Peyer's patch (tissue), 4 donors: ENCODE results near the gene GPC5. TPM values are rescaled to one million over a fixed set of nuclear protein-coding genes. Genes with fewer than 3 reads are reported as not detected.

Source experiments
- DNase-seq, 3 donors: peaks; one replicate each; pipeline ENCODE4 v3.0.0-alpha.2; 2017 to 2019
- H3K27ac ChIP-seq, 4 donors: fragments of 200-600 bp; sonication (generic); one replicate each; pipeline ENCODE4 v1.5.1; 2016 to 2019
- H3K27me3 ChIP-seq, 2 donors: fragments of 200-600 bp; sonication (generic); one replicate each; pipeline ENCODE4 v1.5.1; 2019
- H3K36me3 ChIP-seq, 3 donors: fragments of 200-600 bp; sonication (generic); one replicate each; pipeline ENCODE4 v1.5.1; 2016 to 2019
- H3K4me1 ChIP-seq, 4 donors: fragments of 200-600 bp; sonication (generic); one replicate each; pipeline ENCODE4 v1.5.1; 2016 to 2019
- H3K4me3 ChIP-seq, 4 donors: fragments of 200-600 bp; sonication (generic); 1 replicate in 3 of 4; 2 replicates in 1 of 4; pipeline ENCODE4 v1.5.1; 2016 to 2019; ENCODE audit warnings: mild to moderate bottlenecking in 1 of 4
- H3K9me3 ChIP-seq, 4 donors: fragments of 200-600 bp; sonication (generic); one replicate each; pipeline ENCODE4 v1.5.1; 2016 to 2019; ENCODE audit warnings: mild to moderate bottlenecking in 1 of 4
- POLR2A ChIP-seq, 2 donors: fragments of 450-650 bp; IDR thresholded peaks; one replicate each; pipeline ENCODE4 v1.5.1; 2017; ENCODE audit warnings: antibody characterized with exemption in 2 of 2, mild to moderate bottlenecking in 2 of 2, moderate library complexity in 2 of 2
- total RNA-seq, 4 donors: library from RNA; depleted of rRNA; stranded (reverse); fragments of >200 nt; gene quantifications; one replicate each; pipeline ENCODE4 v1.1.0, GENCODE V29; 2016
- TF ChIP-seq, protein P1 (sequence below), 6 experiments: fragments of 450-650 bp in 4 of 6; fragments of 200-600 bp in 2 of 6; sonication (generic) in 1 of 6; IDR thresholded peaks; one replicate each; pipeline ENCODE4 v1.5.1; 2017 to 2019; ENCODE audit warnings: antibody characterized with exemption in 6 of 6, mild to moderate bottlenecking in 3 of 6, moderate library complexity in 1 of 6

The GPC5 gene
- total RNA-seq, 4 donors from 2014 or later: 4.1 TPM; not detected in 3

DNA sequence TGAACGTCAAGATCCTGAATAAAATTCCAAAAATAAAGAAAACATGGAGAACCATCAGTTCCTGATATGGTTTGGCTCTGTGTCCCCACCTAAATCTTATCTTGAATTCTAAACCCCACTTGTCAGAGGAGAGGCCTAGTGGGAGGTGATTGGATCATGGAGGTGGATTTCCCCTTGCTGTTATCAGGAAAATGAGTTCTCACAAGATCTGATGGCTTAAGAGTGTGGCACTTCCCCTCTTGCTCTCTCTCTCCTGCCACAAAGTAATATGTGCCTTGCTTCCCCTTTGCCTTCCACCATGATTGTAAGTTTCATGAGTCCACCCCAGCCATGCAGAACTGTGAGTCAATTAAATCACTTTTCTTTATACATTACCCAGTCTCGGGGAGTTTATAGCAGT is 827.4 kb downstream of the GPC5 start:
- H3K9me3 ChIP-seq: no peaks in the 10 kb centered on the region
- H3K36me3 ChIP-seq: no peaks in the 10 kb centered on the region
- no peaks in the 10 kb centered on the region for H3K4me1 ChIP-seq
- H3K27me3 ChIP-seq: no peaks in the 10 kb centered on the region
- TF ChIP-seq POLR2A (IDR thresholded peaks at IDR 0.05): no peak
- TF ChIP-seq, protein P1, sequence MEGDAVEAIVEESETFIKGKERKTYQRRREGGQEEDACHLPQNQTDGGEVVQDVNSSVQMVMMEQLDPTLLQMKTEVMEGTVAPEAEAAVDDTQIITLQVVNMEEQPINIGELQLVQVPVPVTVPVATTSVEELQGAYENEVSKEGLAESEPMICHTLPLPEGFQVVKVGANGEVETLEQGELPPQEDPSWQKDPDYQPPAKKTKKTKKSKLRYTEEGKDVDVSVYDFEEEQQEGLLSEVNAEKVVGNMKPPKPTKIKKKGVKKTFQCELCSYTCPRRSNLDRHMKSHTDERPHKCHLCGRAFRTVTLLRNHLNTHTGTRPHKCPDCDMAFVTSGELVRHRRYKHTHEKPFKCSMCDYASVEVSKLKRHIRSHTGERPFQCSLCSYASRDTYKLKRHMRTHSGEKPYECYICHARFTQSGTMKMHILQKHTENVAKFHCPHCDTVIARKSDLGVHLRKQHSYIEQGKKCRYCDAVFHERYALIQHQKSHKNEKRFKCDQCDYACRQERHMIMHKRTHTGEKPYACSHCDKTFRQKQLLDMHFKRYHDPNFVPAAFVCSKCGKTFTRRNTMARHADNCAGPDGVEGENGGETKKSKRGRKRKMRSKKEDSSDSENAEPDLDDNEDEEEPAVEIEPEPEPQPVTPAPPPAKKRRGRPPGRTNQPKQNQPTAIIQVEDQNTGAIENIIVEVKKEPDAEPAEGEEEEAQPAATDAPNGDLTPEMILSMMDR (IDR thresholded peaks at IDR 0.05): no peak
- DNase-seq: no peak
- H3K4me3 ChIP-seq: no peak overlapping the region
- no peak overlapping the region for H3K27ac ChIP-seq

DNA sequence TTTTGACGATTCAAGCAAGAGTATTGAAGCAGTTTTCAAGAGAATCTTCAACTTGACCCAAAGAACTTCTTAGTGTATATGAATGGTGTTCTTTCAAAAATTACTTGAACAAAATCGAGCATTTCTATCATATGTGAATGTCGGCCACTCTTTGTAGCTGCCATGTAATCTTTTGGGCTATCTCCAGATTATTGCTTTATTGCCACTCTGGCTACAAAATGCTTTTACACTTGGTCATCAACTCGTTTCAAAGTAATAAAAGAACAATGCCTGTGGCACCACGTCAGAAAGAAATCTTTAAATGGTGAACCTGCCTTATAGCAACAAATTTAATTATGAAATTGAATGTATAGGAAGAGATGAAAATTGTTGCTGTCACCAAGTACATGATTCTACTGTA is 834.5 kb downstream of the GPC5 start:
- Histone ChIP-seq H3K27ac (no peak overlapping the region), H3K4me3 (no peak overlapping the region), H3K4me1 (no peaks in the 10 kb centered on the region), H3K36me3 (no peaks in the 10 kb centered on the region), H3K9me3 (no peaks in the 10 kb centered on the region), H3K27me3 (no peaks in the 10 kb centered on the region)
- DNase-seq: no peak
- TF ChIP-seq POLR2A (IDR thresholded peaks at IDR 0.05): no peak
- TF ChIP-seq, protein P1 (IDR thresholded peaks at IDR 0.05): no peak

DNA sequence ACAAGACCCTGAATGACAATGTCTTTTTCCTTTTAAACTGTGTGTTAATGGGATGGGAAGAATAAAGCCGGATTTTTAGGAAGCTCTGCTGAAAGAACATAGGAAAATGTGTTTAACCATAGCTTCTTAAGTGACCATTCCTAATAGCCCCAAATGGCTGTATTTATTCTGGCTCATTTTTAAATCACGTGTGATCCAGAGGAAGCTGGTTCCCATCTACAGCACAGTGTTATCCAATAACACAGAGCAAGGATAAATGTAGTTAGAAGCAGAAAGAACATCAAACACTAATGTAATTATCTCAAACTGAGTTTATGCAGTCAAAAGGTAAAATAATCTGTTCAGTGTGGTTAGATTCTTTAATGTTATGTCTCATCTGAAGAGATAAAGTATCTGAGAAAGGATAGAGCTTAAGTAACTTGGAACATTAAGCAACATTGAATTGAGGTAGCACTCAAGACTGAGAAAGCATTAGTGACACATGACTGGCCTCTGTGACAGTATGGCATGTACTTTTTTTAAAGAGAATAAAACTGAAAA is 853.3 kb downstream of the GPC5 start:
- DNase-seq: no peak

DNA sequence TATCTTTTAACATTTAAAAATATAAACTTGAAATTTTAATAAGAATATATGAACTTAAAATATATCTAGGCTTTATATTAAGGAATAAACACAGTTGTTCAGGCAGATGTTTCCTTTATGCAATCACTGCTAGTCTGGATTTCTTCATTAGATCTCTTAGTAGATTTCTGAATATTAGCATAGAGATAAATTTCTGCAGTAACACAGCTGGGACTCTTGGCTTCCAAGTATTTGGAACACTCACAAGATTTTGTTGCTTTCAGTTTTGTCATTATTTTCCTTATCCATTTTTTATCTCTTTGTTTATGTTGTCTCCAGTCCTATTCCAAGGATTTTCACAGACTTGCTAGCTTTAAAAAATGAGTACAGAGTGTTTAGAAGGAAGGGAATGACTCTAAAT is 857.1 kb downstream of the GPC5 start:
- DNase-seq: no peak
- Histone ChIP-seq H3K27ac (no peak overlapping the region), H3K4me3 (no peak overlapping the region), H3K36me3 (no peaks in the 10 kb centered on the region), H3K4me1 (no peaks in the 10 kb centered on the region), H3K27me3 (no peaks in the 10 kb centered on the region), H3K9me3 (no peaks in the 10 kb centered on the region)
- TF ChIP-seq, protein P1 (IDR thresholded peaks at IDR 0.05): no peak
- TF ChIP-seq POLR2A (IDR thresholded peaks at IDR 0.05): no peak

More for the DNA sequence above, 853.3 kb downstream of the GPC5 start:
- Histone ChIP-seq H3K4me1 (no peaks in the 10 kb centered on the region), H3K27me3 (no peaks in the 10 kb centered on the region), H3K36me3 (no peaks in the 10 kb centered on the region), H3K27ac (no peak overlapping the region), H3K4me3 (no peak overlapping the region), H3K9me3 (no peaks in the 10 kb centered on the region)
- TF ChIP-seq, protein P1 (IDR thresholded peaks at IDR 0.05): no peak
- TF ChIP-seq POLR2A (IDR thresholded peaks at IDR 0.05): no peak

DNA sequence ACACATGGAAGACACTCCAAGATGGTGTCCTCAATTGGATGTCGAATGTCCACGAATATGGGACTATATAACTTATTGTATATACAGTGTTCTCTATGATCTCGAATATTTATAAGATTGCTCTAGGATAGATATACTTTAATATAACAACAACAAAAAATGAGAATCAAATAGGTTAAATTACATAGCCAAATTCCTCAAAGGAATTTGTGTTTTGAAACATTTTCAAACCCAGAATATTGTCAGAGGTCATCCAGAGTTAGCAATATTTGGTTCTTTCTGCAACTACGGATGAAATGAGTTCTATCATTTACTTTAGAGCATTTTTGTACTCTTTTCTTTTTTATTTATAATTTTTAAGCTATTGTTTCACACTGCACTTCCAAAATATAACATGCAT is 857.8 kb downstream of the GPC5 start:
- DNase-seq: no peak
- TF ChIP-seq POLR2A (IDR thresholded peaks at IDR 0.05): no peak
- TF ChIP-seq, protein P1 (IDR thresholded peaks at IDR 0.05): no peak
- Histone ChIP-seq H3K9me3 (no peaks in the 10 kb centered on the region), H3K36me3 (no peaks in the 10 kb centered on the region), H3K27me3 (no peaks in the 10 kb centered on the region), H3K4me1 (no peaks in the 10 kb centered on the region), H3K27ac (no peak overlapping the region), H3K4me3 (no peak overlapping the region)

DNA sequence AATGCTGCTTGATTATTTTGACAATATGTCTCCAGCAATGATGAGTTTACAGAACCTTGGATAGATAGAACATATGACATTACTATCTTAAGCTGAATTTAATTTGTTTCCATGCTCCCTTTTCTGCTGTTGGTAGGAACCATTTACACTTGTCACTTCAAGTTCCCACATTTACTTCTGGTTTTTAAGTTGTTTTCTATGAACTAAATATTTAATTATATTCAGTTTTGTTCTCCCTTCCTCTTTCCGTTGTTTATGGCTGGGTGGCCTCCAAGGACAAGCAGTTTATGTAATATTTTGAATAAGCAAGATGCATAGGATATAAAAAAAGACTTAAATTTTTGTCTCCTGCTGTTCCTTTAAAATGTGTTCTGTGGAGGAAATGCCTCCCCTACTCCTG is 860.6 kb downstream of the GPC5 start:
- no peaks in the 10 kb centered on the region for H3K36me3 ChIP-seq
- no peak for TF ChIP-seq POLR2A (IDR thresholded peaks at IDR 0.05)
- TF ChIP-seq, protein P1 (IDR thresholded peaks at IDR 0.05): no peak
- H3K4me3 ChIP-seq: no peak overlapping the region
- H3K4me1 ChIP-seq: no peaks in the 10 kb centered on the region
- H3K27ac ChIP-seq: no peak overlapping the region
- no peaks in the 10 kb centered on the region for H3K9me3 ChIP-seq
- H3K27me3 ChIP-seq: no peaks in the 10 kb centered on the region
- DNase-seq: no peak
